GM21717 (cell line): Measurements from ENCODE around the gene AQP3.
"Not testable (repeated sequence)": the region's sequence is repeated elsewhere in the genome, so short reads cannot be mapped to it uniquely, and the experiment has no call there.

Source experiments
- ATAC-seq: cut with Tn5 transposase; IDR thresholded peaks from one replicate; pipeline ENCODE4 v1.9.1; 2021; ENCODE audit warnings: mild to moderate bottlenecking, moderate library complexity; ENCODE audit not compliant: unreplicated experiment

The AQP3 gene

GRCh38 chr9:33443464-33444154 lies 3.8 kb downstream of the AQP3 start:
- no peak for ATAC-seq

- no peak for ATAC-seq
Observed at GRCh38 chr9:33443047-33443446, 4.3 kb downstream of the AQP3 start.

GRCh38 chr9:33442125-33442524 lies 5.3 kb downstream of the AQP3 start:
- no peak for ATAC-seq

GRCh38 chr9:33440609-33441008 lies 6.8 kb downstream of the AQP3 start:
- no peak for ATAC-seq

- no peak for ATAC-seq
Observed at GRCh38 chr9:33440204-33440603, 7.2 kb downstream of the AQP3 start.

- ATAC-seq: no peak
Observed at GRCh38 chr9:33439731-33440130, 7.7 kb downstream of the AQP3 start.

GRCh38 chr9:33438926-33439680 lies 8.3 kb downstream of the AQP3 start:
- ATAC-seq: no peak

GRCh38 chr9:33437898-33438297 lies 9.5 kb downstream of the AQP3 start:
- no peak for ATAC-seq

GRCh38 chr9:33437205-33437604 lies 10.2 kb downstream of the AQP3 start:
- no peak for ATAC-seq

- ATAC-seq: no peak
Observed at GRCh38 chr9:33436445-33436844, 10.9 kb downstream of the AQP3 start.

- ATAC-seq: no peak
Observed at GRCh38 chr9:33435821-33436277, 11.5 kb downstream of the AQP3 start.

- ATAC-seq: no peak
Observed at GRCh38 chr9:33434317-33435105, 12.9 kb downstream of the AQP3 start.

- ATAC-seq: no peak
Observed at GRCh38 chr9:33433871-33434270, 13.5 kb downstream of the AQP3 start.

GRCh38 chr9:33431420-33431819 lies 16.0 kb downstream of the AQP3 start:
- no peak for ATAC-seq

- no peak for ATAC-seq
Observed at GRCh38 chr9:33430942-33431341, 16.5 kb downstream of the AQP3 start.

- ATAC-seq: no peak
Observed at GRCh38 chr9:33429256-33429985, 18.0 kb downstream of the AQP3 start.

- no peak for ATAC-seq
Observed at GRCh38 chr9:33426843-33427293, 20.5 kb downstream of the AQP3 start.

- ATAC-seq: no peak
Observed at GRCh38 chr9:33425128-33425533, 22.3 kb downstream of the AQP3 start.

- ATAC-seq: not testable (repeated sequence)
Observed at GRCh38 chr9:33424492-33424891, 22.9 kb downstream of the AQP3 start.

GRCh38 chr9:33424043-33424442 lies 23.4 kb downstream of the AQP3 start:
- ATAC-seq: not testable (repeated sequence)
